ENCODE data around the gene STAT4. TPM values are rescaled to one million over a fixed set of nuclear protein-coding genes. Genes with fewer than 3 reads are reported as not detected.

Gene STAT4
- total RNA-seq, 2 experiments from 2014 or later: 70.8 to 72.2 TPM

GRCh38 chr2:191048073-191048472 lies 102.7 kb downstream of the STAT4 start:
- Mint-ChIP-seq H3K9me3 (peaks cover 2% of the 10 kb centered on the region), H3K4me1 (ENCODE audit: low read depth) (peaks cover 5% of the 10 kb centered on the region), H3K36me3 (ENCODE audit: low read depth) (peaks cover 20% of the 10 kb centered on the region), H3K27me3 (no peaks in the 10 kb centered on the region), H3K4me3 (no peak overlapping the region), H3K27ac (no peak overlapping the region)
- DNase-seq (no peak), ATAC-seq (no peak)
- intact Hi-C loops (cut with micrococcal nuclease): no loop called here
- ChIA-PET POLR2A (no interaction called here), CTCF (interaction anchor here (6.4 to 16.6 kb wide), 4 partner anchors 11 to 114 kb away, joined by 35 to 643 read pairs (median 100); partner anchors contain the start of gene STAT4)
- no peak for TF ChIP-seq CTCF (IDR thresholded peaks at IDR 0.05)

- POLR2A ChIA-PET: no interaction called here
- Mint-ChIP-seq H3K27me3 (no peaks in the 10 kb centered on the region), H3K4me3 (no peak overlapping the region)
These were observed 105.7 kb downstream of the STAT4 start for GRCh38 chr2:191045141-191045540.

GRCh38 chr2:191043438-191043837 lies 107.4 kb downstream of the STAT4 start:
- no peaks in the 10 kb centered on the region for H3K27me3 Mint-ChIP-seq
- ATAC-seq (no peak), DNase-seq (no peak)
- no peak overlapping the region for H3K4me3 Mint-ChIP-seq
- ChIA-PET POLR2A (interaction anchor here (0.7 to 1.0 kb wide), 2 partner anchors 9 to 150 kb away, joined by 3 read pairs; no protein-coding TSS in a partner anchor), CTCF (interaction anchor here (0.7 to 16.6 kb wide), 2 partner anchors 106 to 118 kb away, joined by 4 to 643 read pairs; no protein-coding TSS in a partner anchor)
- peaks cover 2% of the 10 kb centered on the region for H3K9me3 Mint-ChIP-seq
- intact Hi-C loops (cut with micrococcal nuclease): no loop called here
- no peak for TF ChIP-seq CTCF (IDR thresholded peaks at IDR 0.05)
- H3K27ac Mint-ChIP-seq: no peak overlapping the region
- H3K4me1 Mint-ChIP-seq (ENCODE audit: low read depth): peaks cover 17% of the 10 kb centered on the region
- peaks cover 34% of the 10 kb centered on the region for H3K36me3 Mint-ChIP-seq (ENCODE audit: low read depth)

More at GRCh38 chr2:191045141-191045540, 105.7 kb downstream of the STAT4 start:
- ATAC-seq: no peak
- TF ChIP-seq CTCF (IDR thresholded peaks at IDR 0.05): no peak
- no peak for DNase-seq
- intact Hi-C loops (cut with micrococcal nuclease): no loop called here
- CTCF ChIA-PET: interaction anchor here (16.6 kb wide), 1 partner anchor 117 kb away, joined by 643 read pairs; no protein-coding TSS in a partner anchor
- Mint-ChIP-seq H3K9me3 (peaks cover 2% of the 10 kb centered on the region), H3K36me3 (ENCODE audit: low read depth) (peaks cover 17% of the 10 kb centered on the region), H3K4me1 (ENCODE audit: low read depth) (peaks cover 13% of the 10 kb centered on the region), H3K27ac (no peak overlapping the region)

- Mint-ChIP-seq H3K36me3 (ENCODE audit: low read depth) (peaks cover 45% of the 10 kb centered on the region), H3K4me1 (ENCODE audit: low read depth) (peaks cover 29% of the 10 kb centered on the region), H3K4me3 (no peak overlapping the region), H3K27me3 (no peaks in the 10 kb centered on the region), H3K27ac (no peak overlapping the region), H3K9me3 (peaks cover 2% of the 10 kb centered on the region)
- DNase-seq (no peak), ATAC-seq (peak; percentile 58)
- TF ChIP-seq CTCF (IDR thresholded peaks at IDR 0.05): no peak
- intact Hi-C loops (cut with micrococcal nuclease): no loop called here
- CTCF ChIA-PET: interaction anchor here (0.9 to 5.3 kb wide), 5 partner anchors 10 to 191 kb away, joined by 3 to 42 read pairs (median 9); no protein-coding TSS in a partner anchor
- POLR2A ChIA-PET: interaction anchor here (1.4 to 2.2 kb wide), 2 partner anchors 9 to 21 kb away, joined by 6 to 7 read pairs; no protein-coding TSS in a partner anchor
These were observed 109.2 kb downstream of the STAT4 start for GRCh38 chr2:191041418-191042161.

GRCh38 chr2:191039616-191040015 lies 111.2 kb downstream of the STAT4 start:
- Mint-ChIP-seq H3K36me3 (ENCODE audit: low read depth) (peaks cover 44% of the 10 kb centered on the region), H3K4me3 (no peak overlapping the region), H3K27me3 (no peaks in the 10 kb centered on the region), H3K9me3 (peaks cover 2% of the 10 kb centered on the region), H3K27ac (no peak overlapping the region), H3K4me1 (ENCODE audit: low read depth) (peaks cover 29% of the 10 kb centered on the region)
- TF ChIP-seq CTCF (IDR thresholded peaks at IDR 0.05): no peak
- ChIA-PET CTCF (interaction anchor here (0.5 to 5.3 kb wide), 3 partner anchors 12 to 489 kb away, joined by 3 to 42 read pairs (median 23); no protein-coding TSS in a partner anchor), POLR2A (interaction anchor here (0.8 to 2.8 kb wide), 3 partner anchors 16 to 112 kb away, joined by 3 to 11 read pairs (median 5); partner anchors contain the start of gene STAT4)
- ATAC-seq: no peak
- DNase-seq: no peak
- intact Hi-C loops (cut with micrococcal nuclease): no loop called here

All from activated CD8-positive, alpha-beta T cell treated with anti-CD3 and anti-CD28 coated beads for 36 hours (primary cell).